ENCODE results near the gene CST6. TPM values are rescaled to one million over a fixed set of nuclear protein-coding genes. Genes with fewer than 3 reads are reported as not detected.
A peak's percentile ranks its signal among the peaks of the same experiment; 100 is the strongest.

CST6 gene
- total RNA-seq, 1 donor from 2014 or later, result not detected

- H3K4me1 Mint-ChIP-seq, result peaks cover 36% of the 10 kb centered on the region
- H3K9me3 Mint-ChIP-seq, result no peaks in the 10 kb centered on the region
- CTCF ChIA-PET, result interaction anchor here (0.9 to 1.4 kb wide), 6 partner anchors 9 to 290 kb away, joined by 3 to 10 read pairs (median 4); partner anchors contain the start of gene KAT5
- DNase-seq (peak; percentile 86), ATAC-seq (ENCODE audit: low read depth) (peak; percentile 82)
- H3K27me3 Mint-ChIP-seq, result no peaks in the 10 kb centered on the region
- H3K27ac Mint-ChIP-seq, result peak within 1 kb of the TSS; percentile 98
- TF ChIP-seq CTCF (IDR thresholded peaks at IDR 0.05), result no peak
- intact Hi-C loops (cut with micrococcal nuclease), result loop anchor here (1.0 to 5.0 kb wide), 10 partner anchors 13 to 387 kb away; partner anchors contain the start of genes C11orf68, DRAP1, KAT5 and PCNX3
- POLR2A ChIA-PET, result interaction anchor here (0.5 to 1.9 kb wide), 30 partner anchors 9 to 1731 kb away, joined by 3 to 28 read pairs (median 4); partner anchors contain the start of genes CCDC85B, CFL1, CST6 and FIBP
- peaks cover 79% of the 10 kb centered on the region for H3K36me3 Mint-ChIP-seq (ENCODE audit: low read depth)
- H3K4me3 Mint-ChIP-seq, result peak within 1 kb of the TSS; percentile 100
These were observed 9.7 kb upstream of the CST6 start, which contains the start of the genes BANF1 and EIF1AD for GRCh38 chr11:66001942-66002647. Gene BANF1, plus strand, starts transcription at chr11:66002503. Its CDS starts 748 bp downstream, at chr11:66003251. Gene EIF1AD, minus strand, starts transcription at chr11:66002157. Its CDS starts 1,768 bp downstream, at chr11:66000389.

- ATAC-seq (ENCODE audit: low read depth), result peak; percentile 66
- no peaks in the 10 kb centered on the region for H3K9me3 Mint-ChIP-seq
- no peak for TF ChIP-seq CTCF (IDR thresholded peaks at IDR 0.05)
- peak overlapping the region; percentile 98 for H3K27ac Mint-ChIP-seq
- ChIA-PET CTCF (interaction anchor here (0.6 to 1.4 kb wide), 7 partner anchors 10 to 291 kb away, joined by 3 to 10 read pairs (median 3); partner anchors contain the start of gene KAT5), POLR2A (interaction anchor here (0.5 to 1.9 kb wide), 26 partner anchors 9 to 670 kb away, joined by 3 to 28 read pairs (median 4); partner anchors contain the start of genes CCDC85B, CFL1, CST6 and FIBP)
- H3K4me3 Mint-ChIP-seq, result peak overlapping the region; percentile 100
- H3K4me1 Mint-ChIP-seq, result peaks cover 36% of the 10 kb centered on the region
- H3K36me3 Mint-ChIP-seq (ENCODE audit: low read depth), result peaks cover 72% of the 10 kb centered on the region
- intact Hi-C loops (cut with micrococcal nuclease), result loop anchor here (1.0 to 5.0 kb wide), 10 partner anchors 13 to 387 kb away; partner anchors contain the start of genes C11orf68, DRAP1, KAT5 and PCNX3
- H3K27me3 Mint-ChIP-seq, result no peaks in the 10 kb centered on the region
- no peak for DNase-seq
These were observed 9.1 kb upstream of the CST6 start for GRCh38 chr11:66002648-66003225.

GRCh38 chr11:66003291-66003690, 8.5 kb upstream of the CST6 start:
- no peaks in the 10 kb centered on the region for H3K27me3 Mint-ChIP-seq
- ChIA-PET POLR2A (interaction anchor here (1.2 to 1.9 kb wide), 9 partner anchors 10 to 340 kb away, joined by 3 to 28 read pairs (median 8); partner anchors contain the start of genes CCDC85B, CFL1, FIBP and MUS81), CTCF (interaction anchor here (0.6 to 1.2 kb wide), 3 partner anchors 53 to 292 kb away, joined by 3 read pairs; partner anchors contain the start of gene KAT5)
- ATAC-seq (ENCODE audit: low read depth), result no peak
- intact Hi-C loops (cut with micrococcal nuclease), result loop anchor here (2.0 to 5.0 kb wide), 2 partner anchors 20 to 341 kb away; partner anchors contain the start of gene RELA
- no peak for DNase-seq
- H3K4me3 Mint-ChIP-seq, result peak overlapping the region; percentile 100
- H3K4me1 Mint-ChIP-seq, result peaks cover 36% of the 10 kb centered on the region
- no peaks in the 10 kb centered on the region for H3K9me3 Mint-ChIP-seq
- peak overlapping the region; percentile 80 for H3K27ac Mint-ChIP-seq
- peaks cover 67% of the 10 kb centered on the region for H3K36me3 Mint-ChIP-seq (ENCODE audit: low read depth)
- TF ChIP-seq CTCF (IDR thresholded peaks at IDR 0.05), result no peak

- no peak for DNase-seq
- CTCF ChIA-PET, result interaction anchor here (1.5 kb wide), 1 partner anchor 41 kb away, joined by 5 read pairs; no protein-coding TSS in a partner anchor
- intact Hi-C loops (cut with micrococcal nuclease), result loop anchor here (5.0 kb wide), 1 partner anchor 342 kb away; the partner anchor contains the start of gene RELA
- peaks cover 34% of the 10 kb centered on the region for H3K4me1 Mint-ChIP-seq
- H3K36me3 Mint-ChIP-seq (ENCODE audit: low read depth), result peaks cover 58% of the 10 kb centered on the region
- POLR2A ChIA-PET, result no interaction called here
- TF ChIP-seq CTCF (IDR thresholded peaks at IDR 0.05), result no peak
- no peaks in the 10 kb centered on the region for H3K27me3 Mint-ChIP-seq
- no peak for ATAC-seq (ENCODE audit: low read depth)
- peak overlapping the region; percentile 15 for H3K4me3 Mint-ChIP-seq
- H3K27ac Mint-ChIP-seq, result no peak overlapping the region
- H3K9me3 Mint-ChIP-seq, result no peaks in the 10 kb centered on the region
These were observed 7.6 kb upstream of the CST6 start for GRCh38 chr11:66004186-66004585.

All from activated B cell treated with CpG ODN at 0.5 μM for 24 hours (primary cell).